SK-N-SH (cell line): ENCODE data around the gene GLTPD2. TPM values are rescaled to one million over a fixed set of nuclear protein-coding genes. Genes with fewer than 3 reads are reported as not detected.

Source experiments
- CTCF ChIA-PET: fragments of 300-600, 350-600 bp; formaldehyde crosslinking; extraction: SDS; loops from one replicate; lab custom pipeline; 2021; lab: Yijun Ruan, JAX
- POLR2A ChIA-PET: fragments of 350-600 bp; sonication (Branson Sonifier 250); formaldehyde crosslinking; extraction: SDS; loops from one replicate; lab custom pipeline; 2020; ENCODE audit warnings: antibody characterized with exemption, inconsistent platforms; lab: Yijun Ruan, JAX
- DNase-seq: peaks from one replicate; pipeline ENCODE4 v3.0.0; 2012
- H2AFZ ChIP-seq: fragments of 200-600 bp; sonication (generic); 2 replicates; pipeline ENCODE4 v1.8.1; 2016; ENCODE audit warnings: antibody characterized with exemption, mild to moderate bottlenecking, low read depth
- H3F3A ChIP-seq: fragments of 200-600 bp; sonication (generic); replicated peaks from 2 replicates; pipeline ENCODE3; 2016; ENCODE audit warnings: antibody characterized with exemption, mild to moderate bottlenecking; ENCODE audit not compliant: insufficient read depth
- H3K27ac ChIP-seq, 2 experiments: fragments of 200-500 bp in 1 of 2; fragments of 200-600 bp in 1 of 2; sonication (Bioruptor generic) in 1 of 2; sonication (generic), shearing (Covaris generic) in 1 of 2; 2 replicates each; pipeline versions ENCODE4 v1.5.1 to v1.6.1; 2014 to 2016; ENCODE audit warnings: low read depth in 2 of 2, inconsistent platforms in 1 of 2, low read length in 1 of 2, mild to moderate bottlenecking in 1 of 2, mixed read lengths in 1 of 2
- H3K27me3 ChIP-seq: fragments of 200-600 bp; sonication (generic), shearing (Covaris generic); 2 replicates; pipeline ENCODE4 v1.6.1; 2016; ENCODE audit warnings: mixed run types; ENCODE audit not compliant: insufficient read depth
- H3K36me3 ChIP-seq, 2 experiments: fragments of 200-500 bp in 1 of 2; fragments of 200-600 bp in 1 of 2; sonication (Bioruptor generic) in 1 of 2; sonication (generic) in 1 of 2; replicated peaks in 1 of 2; 2 replicates each; pipeline versions ENCODE3 to v1.5.1; 2014 to 2016; ENCODE audit warnings: low read length in 1 of 2, mild to moderate bottlenecking in 1 of 2; ENCODE audit not compliant: insufficient read depth in 2 of 2, control insufficient read depth in 1 of 2
- H3K4me1 ChIP-seq, 2 experiments: fragments of 200-500 bp in 1 of 2; fragments of 200-600 bp in 1 of 2; sonication (Bioruptor generic) in 1 of 2; sonication (generic), shearing (Covaris generic) in 1 of 2; 2 replicates each; pipeline versions ENCODE4 v1.5.1 to v1.6.1; 2014 to 2016; ENCODE audit warnings: low read depth in 1 of 2, low read length in 1 of 2, mixed run types in 1 of 2; ENCODE audit not compliant: insufficient read depth in 2 of 2, control insufficient read depth in 1 of 2
- H3K4me2 ChIP-seq: fragments of 200-600 bp; sonication (generic), shearing (Covaris generic); 2 replicates; pipeline ENCODE4 v1.6.1; 2017; ENCODE audit warnings: mixed run types
- H3K4me3 ChIP-seq, 2 experiments: fragments of 200-500 bp in 1 of 2; fragments of 200-600 bp in 1 of 2; sonication (Bioruptor generic) in 1 of 2; sonication (generic), shearing (Covaris generic) in 1 of 2; 2 replicates each; pipeline versions ENCODE4 v1.5.1 to v1.8.1; 2014 to 2016; ENCODE audit warnings: low read depth in 2 of 2, inconsistent platforms in 1 of 2, low read length in 1 of 2, mild to moderate bottlenecking in 1 of 2, mixed read lengths in 1 of 2, moderate library complexity in 1 of 2
- H3K79me2 ChIP-seq: fragments of 200-600 bp; sonication (generic); 2 replicates; pipeline ENCODE4 v1.8.1; 2017; ENCODE audit warnings: mild to moderate bottlenecking; ENCODE audit not compliant: insufficient read depth
- H3K9ac ChIP-seq: fragments of 200-600 bp; sonication (generic); 2 replicates; pipeline ENCODE4 v1.6.1; 2017; ENCODE audit warnings: mixed run types
- H3K9me2 ChIP-seq: fragments of 200-600 bp; sonication (generic); 2 replicates; pipeline ENCODE4 v1.6.1; 2017; ENCODE audit warnings: mixed run types
- H3K9me3 ChIP-seq: fragments of 200-600 bp; sonication (generic); 2 replicates; pipeline ENCODE4 v1.6.1; 2017; ENCODE audit warnings: mixed run types, mild to moderate bottlenecking, moderate library complexity
- H4K20me1 ChIP-seq: fragments of 200-600 bp; sonication (generic); 2 replicates; pipeline ENCODE4 v1.6.1; 2017; ENCODE audit warnings: mild to moderate bottlenecking, mixed run types; ENCODE audit not compliant: insufficient read depth
- ELF1 ChIP-seq: IDR thresholded peaks from 2 replicates; pipeline ENCODE4 v1.4.0; 2012
- EZH2phosphoT487 ChIP-seq: fragments of 200-600 bp; sonication (generic); IDR thresholded peaks from 2 replicates; pipeline ENCODE4 v1.6.1; 2017; ENCODE audit warnings: low read depth, mixed run types, mild to moderate bottlenecking, antibody characterized with exemption, moderate library complexity, borderline replicate concordance
- FOXJ3 ChIP-seq: sonication (generic); formaldehyde crosslinking; IDR thresholded peaks from 2 replicates; pipeline ENCODE4 v1.5.1; 2020; ENCODE audit warnings: mild to moderate bottlenecking, missing genetic modification reagents
- FOXM1 ChIP-seq: IDR thresholded peaks from 2 replicates; pipeline ENCODE4 v1.4.0; 2012; ENCODE audit warnings: low read depth, mild to moderate bottlenecking
- IRF3 ChIP-seq: fragments of 150-350 bp; IDR thresholded peaks from 2 replicates; pipeline ENCODE4 v1.6.1; 2016; ENCODE audit warnings: mild to moderate bottlenecking, low read depth, low read length
- POLR2AphosphoS5 ChIP-seq: IDR thresholded peaks from 2 replicates; pipeline ENCODE4 v1.6.1; 2012; ENCODE audit warnings: low read depth, low read length
- RFX5 ChIP-seq: IDR thresholded peaks from 2 replicates; pipeline ENCODE4 v1.6.1; 2012; ENCODE audit warnings: mild to moderate bottlenecking, improper control_type of control experiment, low read length
- TAF1 ChIP-seq: IDR thresholded peaks from 2 replicates; pipeline ENCODE4 v1.6.1; 2012; ENCODE audit warnings: low read depth, mild to moderate bottlenecking, low read length, moderate library complexity, borderline replicate concordance
- TCF12 ChIP-seq: IDR thresholded peaks from 2 replicates; pipeline ENCODE4 v1.4.0; 2012
- YY1 ChIP-seq: IDR thresholded peaks from 2 replicates; pipeline ENCODE4 v1.4.0; 2012; ENCODE audit warnings: low read depth, mild to moderate bottlenecking
- WGBS: methylation state at CpG from one replicate; pipeline ENCODE4 v1.1.6; 2017; ENCODE audit warnings: low lambda C conversion rate; 5-methylcytosine and 5-hydroxymethylcytosine counted together
- polyA plus RNA-seq, 3 experiments: library from polyadenylated mRNA; depleted of rRNA; stranded (reverse); fragments of >200 nt; gene quantifications; 2 replicates each; pipeline ENCODE4 v1.2.3, GENCODE V29; 2012
- TF ChIP-seq, protein P1 (sequence below): fragments of 150-350 bp; IDR thresholded peaks from 2 replicates; pipeline ENCODE4 v1.6.1; 2017; ENCODE audit warnings: antibody characterized with exemption, low read length, low read depth, borderline replicate concordance

GLTPD2 gene
- polyA plus RNA-seq (2012; rRNA removed): not detected in 2 replicates
- polyA plus RNA-seq (2012; cell fraction: cytosol; rRNA removed): not detected in 2 replicates
- polyA plus RNA-seq (2012; cell fraction: nucleus; rRNA removed): 0.07 TPM in 1 of 2 replicates, not detected in the other

- Histone ChIP-seq H3K4me1 (peaks cover 8 to 19% of the 10 kb centered on the region in 2 experiments; a peak in 2 of 4 replicates), H3K4me3 (peak within 1 kb of the TSS; percentile 59 to 79), H3K9me3 (no peaks in the 10 kb centered on the region), H3K27me3 (peaks cover 4% of the 10 kb centered on the region; the same call in 1 of the 2 replicates), H3K79me2 (no peaks in the 10 kb centered on the region), H3K27ac (peak within 1 kb of the TSS; percentile 70 to 82), H3K4me2 (peak within 1 kb of the TSS; percentile 99), H3K9ac (peak within 1 kb of the TSS; percentile 75; the same call in 1 of the 2 replicates), H3K9me2 (no peaks in the 10 kb centered on the region), H3F3A (peaks cover 5% of the 10 kb centered on the region), H4K20me1 (no peaks in the 10 kb centered on the region), H3K36me3 (no peaks in the 10 kb centered on the region), H2AFZ (peak within 1 kb of the TSS; percentile 85)
- DNase-seq: peak; percentile 48
- WGBS: 40% methylated on average over 37 of the region's 62 CpGs
- CTCF ChIA-PET: interaction anchor here (0.6 to 10.5 kb wide), 42 partner anchors 8 to 223 kb away, joined by 3 to 235 read pairs (median 5); partner anchors contain the start of genes ARRB2, C17orf107, CAMTA2 and CHRNE
- TF ChIP-seq FOXJ3 (CRISPR knock-in tag) (no peak), TCF12 (no peak), RFX5 (no peak), EZH2phosphoT487 (no peak), ELF1 (no peak), FOXM1 (no peak), YY1 (no peak), TAF1 (no peak), POLR2AphosphoS5 (no peak), IRF3 (no peak)
- TF ChIP-seq, protein P1, sequence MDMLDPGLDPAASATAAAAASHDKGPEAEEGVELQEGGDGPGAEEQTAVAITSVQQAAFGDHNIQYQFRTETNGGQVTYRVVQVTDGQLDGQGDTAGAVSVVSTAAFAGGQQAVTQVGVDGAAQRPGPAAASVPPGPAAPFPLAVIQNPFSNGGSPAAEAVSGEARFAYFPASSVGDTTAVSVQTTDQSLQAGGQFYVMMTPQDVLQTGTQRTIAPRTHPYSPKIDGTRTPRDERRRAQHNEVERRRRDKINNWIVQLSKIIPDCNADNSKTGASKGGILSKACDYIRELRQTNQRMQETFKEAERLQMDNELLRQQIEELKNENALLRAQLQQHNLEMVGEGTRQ: no peak
- POLR2A ChIA-PET: interaction anchor here (1.0 to 1.8 kb wide), 8 partner anchors 17 to 178 kb away, joined by 3 to 10 read pairs (median 4); partner anchors contain the start of genes MINK1, PLD2, SPAG7 and TM4SF5
Measured at GRCh38 chr17:4788807-4789700, at the start of gene GLTPD2. TSS of gene GLTPD2 (plus strand) at chr17:4788964. CDS start at chr17:4789012, 48 bp downstream.
